Body of pancreas (tissue), 4 donors: ENCODE measurements around the gene ZNF630. TPM values are rescaled to one million over a fixed set of nuclear protein-coding genes. Genes with fewer than 3 reads are reported as not detected.

Source experiments
- ATAC-seq: fragments of 150-250 bp; one replicate; pipeline ENCODE4 v1.9.1; 2016
- DNase-seq, 4 donors: peaks; one replicate each; pipeline ENCODE4 v3.0.0-alpha.2; 2019
- H3K27ac ChIP-seq, 4 donors: fragments of 200-600 bp; sonication (generic); 1 replicate in 3 of 4; 2 replicates in 1 of 4; pipeline versions ENCODE4 v1.5.1 to v1.6.1; 2016 to 2019; ENCODE audit warnings: mild to moderate bottlenecking in 1 of 4, mixed read lengths in 1 of 4, moderate library complexity in 1 of 4
- H3K27me3 ChIP-seq, 2 donors: fragments of 200-600 bp; sonication (generic); one replicate each; pipeline ENCODE4 v1.6.0; 2016; ENCODE audit warnings: mild to moderate bottlenecking in 1 of 2
- H3K36me3 ChIP-seq, 2 donors: fragments of 200-600 bp; sonication (generic); replicated peaks in 1 of 2; 2 replicates each; pipeline ENCODE4 v1.5.1; 2016; ENCODE audit warnings: low read depth in 2 of 2; ENCODE audit not compliant: insufficient read depth in 1 of 2
- H3K4me1 ChIP-seq: fragments of 200-600 bp; sonication (generic); one replicate; pipeline ENCODE4 v1.6.0; 2016
- H3K4me3 ChIP-seq, 2 donors: fragments of 200-600 bp; sonication (generic); 1 replicate in 1 of 2; 2 replicates in 1 of 2; pipeline ENCODE4 v1.5.1; 2016 to 2019
- H3K9me3 ChIP-seq, 3 donors: fragments of 200-600 bp; sonication (generic); 1 replicate in 2 of 3; 2 replicates in 1 of 3; pipeline ENCODE4 v1.5.1; 2016
- CTCF ChIP-seq, 7 experiments: fragments of 450-650 bp in 4 of 7; fragments of 200-600 bp in 3 of 7; sonication (generic) in 3 of 7; IDR thresholded peaks; one replicate each; pipeline ENCODE4 v1.5.1; 2016 to 2019; ENCODE audit warnings: antibody characterized with exemption in 7 of 7
- POLR2A ChIP-seq, 3 donors: fragments of 450-650 bp; IDR thresholded peaks; one replicate each; pipeline ENCODE4 v1.6.1; 2016; ENCODE audit warnings: antibody characterized with exemption in 3 of 3, mild to moderate bottlenecking in 2 of 3
- WGBS, 2 donors: methylation state at CpG; one replicate each; pipeline ENCODE4 v1.1.5; 2017; 5-methylcytosine and 5-hydroxymethylcytosine counted together
- intact Hi-C: fragments of 100-400 bp; cut with DNase I; formaldehyde crosslinking; loops from one replicate; pipeline ENCODE4 v1.15.1; 2023
- total RNA-seq, 2 donors: library from RNA; depleted of rRNA; stranded (reverse); fragments of >200 nt; gene quantifications; one replicate each; pipeline ENCODE4 v1.1.0, GENCODE V29; 2016

ZNF630 gene
- total RNA-seq, 2 donors from 2014 or later: 0.33 to 4.2 TPM

DNA sequence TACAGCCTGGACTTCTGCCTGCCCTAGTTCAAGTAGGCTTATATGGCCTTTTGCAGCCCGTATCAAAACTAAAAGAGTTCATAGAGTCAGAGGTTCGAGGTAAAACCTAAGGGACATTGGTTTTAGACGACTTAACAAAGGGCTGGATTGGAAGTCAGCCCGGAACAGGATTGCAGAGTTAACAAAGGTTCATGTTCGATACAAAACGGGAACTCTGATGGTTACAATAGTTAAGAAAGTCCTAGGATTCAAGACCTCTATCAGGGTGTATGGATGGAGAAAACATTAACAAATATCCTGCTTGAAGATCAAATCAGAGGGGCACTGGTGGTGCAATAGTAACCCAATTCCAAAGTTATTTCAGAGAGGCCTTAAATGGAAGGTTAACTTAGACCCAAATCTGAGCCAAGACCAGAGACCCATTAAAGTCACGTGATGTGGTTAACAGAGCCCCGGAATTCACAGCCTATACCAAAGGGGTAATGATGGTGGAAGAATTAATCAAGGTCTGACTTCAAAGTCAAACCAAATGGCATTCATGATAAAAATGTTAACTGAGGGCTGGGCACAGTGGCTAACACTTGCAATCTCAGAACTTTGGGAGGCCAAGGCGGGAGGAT, 656 bp upstream of the ZNF630 start:
- no peak for TF ChIP-seq POLR2A (IDR thresholded peaks at IDR 0.05)
- Histone ChIP-seq H3K27me3 (no peaks in the 10 kb centered on the region), H3K36me3 (no peaks in the 10 kb centered on the region), H3K9me3 (no peaks in the 10 kb centered on the region), H3K4me3 (no peak overlapping the region), H3K27ac (peak overlapping the region in 2 of 4 donors; percentile 84 to 92), H3K4me1 (no peaks in the 10 kb centered on the region)
- DNase-seq (no peak), ATAC-seq (no peak)
- intact Hi-C loops: no loop called here
- 33 to 50% methylated on average over 9 of the region's 9 CpGs for WGBS, 2 donors

- intact Hi-C loops: no loop called here
- H3K4me3 ChIP-seq: no peak overlapping the region
- no peaks in the 10 kb centered on the region for H3K9me3 ChIP-seq
- no peak for DNase-seq
- no peaks in the 10 kb centered on the region for H3K27me3 ChIP-seq
- WGBS, 2 donors: 98 to 100% methylated on average over 2 to 3 of the region's 3 CpGs
- TF ChIP-seq CTCF (IDR thresholded peaks at IDR 0.05) (no peak), POLR2A (IDR thresholded peaks at IDR 0.05) (no peak)
- no peaks in the 10 kb centered on the region for H3K36me3 ChIP-seq
- H3K27ac ChIP-seq: no peak overlapping the region
- no peaks in the 10 kb centered on the region for H3K4me1 ChIP-seq
- ATAC-seq: no peak
Observed at GRCh38 chrX:48068096-48068887, 3.1 kb downstream of the ZNF630 start.

DNA sequence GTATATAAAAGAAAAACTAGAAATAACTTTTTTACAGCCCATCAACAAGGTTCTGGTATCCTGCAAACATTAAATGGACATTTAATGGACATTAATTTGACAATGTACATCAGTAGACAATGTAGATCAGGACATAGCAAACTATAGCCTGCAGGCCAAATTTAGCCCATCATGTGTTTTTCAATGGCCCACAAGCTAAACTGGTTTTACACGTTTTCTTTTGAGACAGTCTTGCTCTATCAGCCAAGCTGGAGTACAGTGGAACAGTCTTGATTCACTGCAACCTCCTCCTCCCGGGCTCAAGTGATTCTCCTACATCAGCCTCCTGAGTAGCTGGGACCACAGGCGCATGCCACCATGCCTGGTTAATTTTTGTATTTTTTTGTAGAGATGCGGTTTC, 7.2 kb downstream of the ZNF630 start:
- no peak for DNase-seq
- H3K36me3 ChIP-seq: peaks cover 0 to 2% of the 10 kb centered on the region in 2 donors
- intact Hi-C loops: no loop called here

GRCh38 chrX:48059296-48059639, 12.2 kb downstream of the ZNF630 start:
- WGBS, 2 donors: 100% methylated on average over 1 of the region's 1 CpG; no CpG with 5 or more reads in 1 of the 2 donors
- ATAC-seq: no peak
- Histone ChIP-seq H3K4me3 (no peak overlapping the region), H3K4me1 (no peaks in the 10 kb centered on the region), H3K9me3 (no peaks in the 10 kb centered on the region), H3K27me3 (no peaks in the 10 kb centered on the region), H3K27ac (no peak overlapping the region), H3K36me3 (peaks cover 0 to 2% of the 10 kb centered on the region in 2 donors)
- no peak for TF ChIP-seq POLR2A (IDR thresholded peaks at IDR 0.05)
- TF ChIP-seq CTCF (IDR thresholded peaks at IDR 0.05): no peak
- intact Hi-C loops: no loop called here
- DNase-seq: no peak

More for the DNA sequence above, 7.2 kb downstream of the ZNF630 start:
- Histone ChIP-seq H3K9me3 (no peaks in the 10 kb centered on the region), H3K4me1 (no peaks in the 10 kb centered on the region), H3K27me3 (no peaks in the 10 kb centered on the region), H3K4me3 (no peak overlapping the region), H3K27ac (no peak overlapping the region)
- 75 to 93% methylated on average over 2 to 3 of the region's 4 CpGs for WGBS, 2 donors
- no peak for TF ChIP-seq POLR2A (IDR thresholded peaks at IDR 0.05)
- no peak for TF ChIP-seq CTCF (IDR thresholded peaks at IDR 0.05)
- ATAC-seq: no peak

DNA sequence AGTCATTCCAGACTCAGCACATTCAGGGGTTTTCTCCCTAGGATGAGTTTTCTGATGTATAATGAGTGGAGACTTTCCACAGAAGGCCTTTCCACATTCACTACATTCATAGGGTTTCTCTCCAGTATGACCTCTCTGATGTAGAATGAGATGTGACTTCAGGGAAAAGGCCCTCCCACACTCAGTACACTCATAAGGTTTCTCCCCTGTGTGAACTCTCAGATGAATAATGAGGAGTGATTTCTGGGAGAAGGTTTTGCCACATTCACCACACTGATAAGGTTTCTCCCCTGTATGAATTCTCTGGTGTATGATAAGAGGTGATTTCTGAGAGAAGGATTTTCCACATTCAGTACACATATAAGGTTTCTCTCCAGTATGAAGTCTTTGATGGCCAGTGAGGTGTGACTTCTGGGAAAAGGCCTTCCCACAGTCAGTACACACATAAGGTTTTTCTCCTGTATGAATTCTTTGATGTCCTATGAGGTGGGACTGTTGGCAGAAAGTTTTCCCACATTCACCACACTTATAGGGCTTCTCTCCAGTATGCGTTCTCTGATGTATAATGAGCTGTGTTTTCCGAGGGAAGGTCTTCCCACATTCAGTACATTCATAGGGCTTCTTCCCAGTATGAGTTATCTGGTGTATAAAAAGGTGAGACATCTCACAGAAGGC, 12.7 kb downstream of the ZNF630 start:
- 85 to 100% methylated on average over 2 of the region's 2 CpGs for WGBS, 2 donors
- TF ChIP-seq POLR2A (IDR thresholded peaks at IDR 0.05) (no peak), CTCF (IDR thresholded peaks at IDR 0.05) (no peak)

More for the DNA sequence above, 12.7 kb downstream of the ZNF630 start:
- Histone ChIP-seq H3K36me3 (peaks cover 0 to 2% of the 10 kb centered on the region in 2 donors), H3K27ac (no peak overlapping the region), H3K4me3 (no peak overlapping the region), H3K27me3 (no peaks in the 10 kb centered on the region), H3K9me3 (no peaks in the 10 kb centered on the region), H3K4me1 (no peaks in the 10 kb centered on the region)
- DNase-seq (no peak), ATAC-seq (no peak)
- intact Hi-C loops: no loop called here
